Measurements from ENCODE around the gene DCC. TPM values are rescaled to one million over a fixed set of nuclear protein-coding genes. Genes with fewer than 3 reads are reported as not detected.

Gene DCC
- total and polyA plus RNA-seq, 2 donors (not counting 1 experiment from before 2014, with no cell fraction given): 0.14 TPM; not detected in 1

GRCh38 chr18:53080687-53081086 lies 740.7 kb downstream of the DCC start:
- H3K79me2 ChIP-seq (ENCODE audit: control insufficient read depth, insufficient read depth, low read length): no peaks in the 10 kb centered on the region

GRCh38 chr18:53093636-53094035 lies 753.6 kb downstream of the DCC start:
- Histone ChIP-seq H3K9ac (ENCODE audit: insufficient read depth, low read length) (no peak overlapping the region), H3K9me3 (ENCODE audit: control insufficient read depth, insufficient read depth, low read depth, low read length) (no peaks in the 10 kb centered on the region), H3K4me1 (ENCODE audit: control insufficient read depth, extremely low read depth, insufficient read depth, low read length) (no peaks in the 10 kb centered on the region), H3K27me3 (ENCODE audit: control insufficient read depth, insufficient read depth, low read length) (no peaks in the 10 kb centered on the region), H3K4me2 (ENCODE audit: extremely low read depth, insufficient read depth, low read length) (no peak overlapping the region), H4K20me1 (ENCODE audit: control insufficient read depth, extremely low read depth, insufficient read depth, low read length) (no peaks in the 10 kb centered on the region), H3K79me2 (ENCODE audit: control insufficient read depth, insufficient read depth, low read length) (no peaks in the 10 kb centered on the region), H3K36me3 (ENCODE audit: control insufficient read depth, insufficient read depth, low read length) (no peaks in the 10 kb centered on the region), H3K27ac (ENCODE audit: insufficient read depth, low read length) (no peak overlapping the region), H2AFZ (ENCODE audit: low read length) (no peak overlapping the region), H3K4me3 (replicated peaks in 1 of 4; ENCODE audit: control extremely low read depth in 1 of 4, insufficient read depth in 1 of 4, low read depth in 3 of 4, low read length in 4 of 4) (no peak overlapping the region)
- no peak for DNase-seq (ENCODE audit: low read depth in 2 of 2)
- TF ChIP-seq CTCF (conservative IDR thresholded peaks at IDR 0.05 in 1 of 2, IDR thresholded peaks at IDR 0.05 in 1 of 2; ENCODE audit: low read depth in 1 of 2, low read length in 2 of 2): no peak
- TF ChIP-seq EZH2 (IDR thresholded peaks at IDR 0.05; ENCODE audit: low read length, missing control alignments): no peak

More at GRCh38 chr18:53080687-53081086, 740.7 kb downstream of the DCC start:
- H3K36me3 ChIP-seq (ENCODE audit: control insufficient read depth, insufficient read depth, low read length): no peaks in the 10 kb centered on the region
- H3K27ac ChIP-seq (ENCODE audit: insufficient read depth, low read length): no peak overlapping the region
- H2AFZ ChIP-seq (ENCODE audit: low read length): no peak overlapping the region
- H3K9ac ChIP-seq (ENCODE audit: insufficient read depth, low read length): no peak overlapping the region
- no peak overlapping the region for H3K4me2 ChIP-seq (ENCODE audit: extremely low read depth, insufficient read depth, low read length)
- no peaks in the 10 kb centered on the region for H3K4me1 ChIP-seq (ENCODE audit: control insufficient read depth, extremely low read depth, insufficient read depth, low read length)
- H4K20me1 ChIP-seq (ENCODE audit: control insufficient read depth, extremely low read depth, insufficient read depth, low read length): no peaks in the 10 kb centered on the region
- H3K27me3 ChIP-seq (ENCODE audit: control insufficient read depth, insufficient read depth, low read length): no peaks in the 10 kb centered on the region
- TF ChIP-seq EZH2 (IDR thresholded peaks at IDR 0.05; ENCODE audit: low read length, missing control alignments) (no peak), CTCF (conservative IDR thresholded peaks at IDR 0.05 in 1 of 2, IDR thresholded peaks at IDR 0.05 in 1 of 2; ENCODE audit: low read depth in 1 of 2, low read length in 2 of 2) (no peak)
- H3K4me3 ChIP-seq (replicated peaks in 1 of 4; ENCODE audit: control extremely low read depth in 1 of 4, insufficient read depth in 1 of 4, low read depth in 3 of 4, low read length in 4 of 4): no peak overlapping the region
- DNase-seq (ENCODE audit: low read depth in 2 of 2): no peak
- H3K9me3 ChIP-seq (ENCODE audit: control insufficient read depth, insufficient read depth, low read depth, low read length): no peaks in the 10 kb centered on the region

GRCh38 chr18:53101536-53102105 lies 761.6 kb downstream of the DCC start:
- Histone ChIP-seq H3K4me2 (ENCODE audit: extremely low read depth, insufficient read depth, low read length) (no peak overlapping the region), H3K4me3 (replicated peaks in 1 of 4; ENCODE audit: control extremely low read depth in 1 of 4, insufficient read depth in 1 of 4, low read depth in 3 of 4, low read length in 4 of 4) (no peak overlapping the region), H3K36me3 (ENCODE audit: control insufficient read depth, insufficient read depth, low read length) (no peaks in the 10 kb centered on the region), H3K9me3 (ENCODE audit: control insufficient read depth, insufficient read depth, low read depth, low read length) (no peaks in the 10 kb centered on the region), H3K79me2 (ENCODE audit: control insufficient read depth, insufficient read depth, low read length) (no peaks in the 10 kb centered on the region), H2AFZ (ENCODE audit: low read length) (no peak overlapping the region), H3K9ac (ENCODE audit: insufficient read depth, low read length) (no peak overlapping the region), H3K27me3 (ENCODE audit: control insufficient read depth, insufficient read depth, low read length) (no peaks in the 10 kb centered on the region), H4K20me1 (ENCODE audit: control insufficient read depth, extremely low read depth, insufficient read depth, low read length) (no peaks in the 10 kb centered on the region), H3K27ac (ENCODE audit: insufficient read depth, low read length) (no peak overlapping the region), H3K4me1 (ENCODE audit: control insufficient read depth, extremely low read depth, insufficient read depth, low read length) (no peaks in the 10 kb centered on the region)
- TF ChIP-seq CTCF (conservative IDR thresholded peaks at IDR 0.05 in 1 of 2, IDR thresholded peaks at IDR 0.05 in 1 of 2; ENCODE audit: low read depth in 1 of 2, low read length in 2 of 2): no peak
- DNase-seq (ENCODE audit: low read depth in 2 of 2): no peak

Measured in fibroblast of lung (primary cell).